Jurkat, Clone E6-1 (cell line): ENCODE data around the gene KIF26B.

Experiments used
- DNase-seq: peaks from one replicate; pipeline ENCODE4 v3.0.0-alpha.2; 2011; ENCODE audit warnings: low read depth, low spot score
- H3K4me3 ChIP-seq: 2 replicates; pipeline ENCODE4 v1.5.1; 2011; ENCODE audit warnings: mild to moderate bottlenecking, low read length, control low read depth, moderate library complexity

KIF26B gene

DNA sequence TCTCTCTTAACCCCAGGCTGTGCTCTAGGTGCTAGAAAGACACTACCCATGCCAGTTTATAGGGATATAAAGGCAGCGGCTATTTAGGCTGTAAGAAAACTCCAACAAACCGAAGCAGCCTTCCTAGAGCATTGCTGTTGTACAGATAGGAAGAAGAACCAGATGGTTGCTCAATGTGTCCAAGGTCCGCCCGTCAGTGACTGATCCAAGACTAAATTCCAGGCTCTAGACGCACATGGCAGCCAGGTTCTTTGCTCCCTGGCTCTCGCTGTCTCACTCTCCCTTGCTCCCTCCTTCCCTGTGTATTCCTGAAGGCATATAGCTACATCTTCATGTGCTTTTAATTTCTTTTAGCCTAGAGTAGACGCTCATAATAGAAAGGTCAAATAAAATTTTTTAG, 303.4 kb downstream of the KIF26B start:
- H3K4me3 ChIP-seq = no peak overlapping the region
- DNase-seq = no peak

GRCh38 chr1:245458761-245459174, 304.0 kb downstream of the KIF26B start:
- no peak overlapping the region for H3K4me3 ChIP-seq
- no peak for DNase-seq

GRCh38 chr1:245459621-245460020, 304.8 kb downstream of the KIF26B start:
- no peak for DNase-seq
- no peak overlapping the region for H3K4me3 ChIP-seq

DNA sequence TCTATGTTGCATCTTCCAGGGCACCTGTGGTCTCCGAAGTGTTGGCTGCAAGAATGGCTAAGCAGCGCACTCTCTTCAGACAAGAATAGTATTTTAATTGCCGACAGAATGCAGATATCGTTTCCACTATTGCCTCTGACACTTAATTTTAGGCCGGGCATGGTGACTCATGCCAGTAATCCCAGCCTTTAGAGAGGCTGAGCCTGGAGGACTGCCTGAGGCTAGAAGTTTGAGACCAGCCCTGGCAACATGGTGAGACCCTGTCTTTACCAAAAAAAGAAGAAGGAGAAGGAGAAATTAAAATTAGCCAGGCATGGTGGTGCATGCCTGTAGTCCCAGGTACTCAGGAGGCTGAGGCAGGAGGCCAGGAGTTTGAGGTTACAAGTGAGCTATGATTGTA, 306.9 kb downstream of the KIF26B start:
- no peak for DNase-seq
- no peak overlapping the region for H3K4me3 ChIP-seq

DNA sequence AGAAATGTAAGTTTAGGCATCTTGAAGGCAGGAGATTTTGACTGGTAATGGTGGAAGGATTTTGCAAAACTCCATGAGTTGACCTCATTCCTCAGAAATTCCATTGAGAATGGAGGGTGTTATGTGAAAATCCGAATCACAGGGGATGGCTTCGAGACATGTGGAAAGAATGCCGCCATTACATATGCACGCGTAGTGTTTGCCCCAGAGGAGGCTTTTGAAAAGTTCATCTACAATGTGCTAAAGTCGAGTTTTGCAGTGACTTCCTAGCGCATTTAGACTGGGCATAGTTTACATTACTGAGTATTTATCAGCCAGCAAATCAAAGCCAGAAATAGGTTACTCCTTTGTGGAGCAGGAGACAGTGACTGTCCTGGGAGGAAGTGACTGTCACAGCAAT, 307.4 kb downstream of the KIF26B start:
- H3K4me3 ChIP-seq = no peak overlapping the region
- DNase-seq = no peak

DNA sequence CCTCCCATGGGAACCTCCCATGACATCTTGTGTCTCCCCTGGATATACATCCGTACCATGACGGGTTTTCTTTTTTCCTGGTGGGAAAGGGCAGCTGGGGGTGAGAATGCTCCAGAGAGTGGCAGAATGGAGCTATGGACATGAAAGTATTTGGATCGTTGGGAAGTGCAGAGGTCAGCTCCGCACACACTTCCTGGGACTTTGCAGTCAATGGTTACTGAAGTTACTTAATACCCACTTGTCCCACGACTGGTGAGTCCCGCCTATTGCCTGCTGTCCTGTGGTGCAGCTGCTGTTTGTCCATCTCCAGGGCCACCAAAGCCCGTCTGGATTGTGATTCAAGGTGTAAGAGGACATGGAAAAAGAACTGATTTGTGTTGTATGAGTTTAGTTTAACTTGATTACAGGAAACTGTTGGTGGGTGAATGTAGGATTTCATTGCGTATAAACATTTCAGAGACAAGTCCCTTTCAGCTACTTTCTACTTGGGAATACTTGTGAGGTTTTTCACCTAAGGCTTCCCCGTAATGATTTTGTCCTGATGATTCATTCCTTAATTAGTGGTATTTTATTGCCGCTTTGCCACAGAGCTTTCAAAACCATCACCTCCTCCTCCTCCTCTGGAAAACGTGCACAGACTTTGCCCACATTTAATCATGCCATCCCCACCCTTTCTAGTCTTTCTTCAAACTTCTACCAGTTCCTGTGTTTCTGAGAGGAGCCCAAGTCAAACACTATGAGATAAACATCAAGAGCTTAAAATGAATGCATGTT, 308.8 kb downstream of the KIF26B start:
- DNase-seq = no peak
- no peak overlapping the region for H3K4me3 ChIP-seq

- DNase-seq = no peak
- H3K4me3 ChIP-seq = no peak overlapping the region
These were observed 309.5 kb downstream of the KIF26B start for GRCh38 chr1:245464290-245464689.

GRCh38 chr1:245465666-245466065, 310.9 kb downstream of the KIF26B start:
- DNase-seq = no peak
- no peak overlapping the region for H3K4me3 ChIP-seq

DNA sequence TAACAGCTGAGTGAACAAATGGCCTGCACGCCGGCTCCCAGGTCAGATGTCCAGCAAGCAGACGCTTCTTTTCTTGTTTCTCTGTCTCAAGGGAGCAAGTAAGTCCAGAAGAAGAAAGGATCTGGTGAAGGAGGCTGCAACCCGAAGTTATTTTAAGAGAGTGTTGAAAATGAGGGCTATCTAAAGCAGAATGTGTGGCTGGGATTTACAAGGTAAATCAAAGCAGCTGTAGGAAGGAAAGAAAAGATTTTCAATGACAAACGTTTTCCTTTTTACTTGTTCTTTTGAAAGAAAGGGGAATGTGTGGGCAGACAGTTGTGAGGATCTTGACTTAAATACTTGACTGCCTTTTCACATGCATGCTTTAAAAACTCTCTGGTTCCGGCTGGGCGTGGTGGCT, 311.5 kb downstream of the KIF26B start:
- no peak overlapping the region for H3K4me3 ChIP-seq
- no peak for DNase-seq

DNA sequence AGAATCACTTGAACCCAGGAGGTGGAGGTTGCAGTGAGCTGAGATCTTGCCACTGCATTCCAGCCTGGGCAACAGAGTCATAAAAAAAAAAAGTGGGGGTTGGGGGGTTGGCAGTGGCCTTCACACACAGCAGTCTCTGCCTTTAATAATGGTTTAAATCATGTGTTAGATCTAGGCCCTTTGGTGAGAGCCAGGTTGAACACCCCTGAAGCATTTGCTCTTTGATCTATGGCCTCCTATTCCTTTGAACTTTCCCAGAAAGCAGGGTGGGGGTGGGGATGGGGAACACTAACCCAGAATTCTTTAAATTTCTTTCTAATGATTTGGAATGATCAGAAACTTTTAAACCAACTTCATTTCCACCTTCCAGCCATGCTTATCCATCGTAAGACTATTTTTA, 313.0 kb downstream of the KIF26B start:
- H3K4me3 ChIP-seq = no peak overlapping the region
- no peak for DNase-seq

GRCh38 chr1:245469006-245469405, 314.2 kb downstream of the KIF26B start:
- DNase-seq = no peak
- no peak overlapping the region for H3K4me3 ChIP-seq

DNA sequence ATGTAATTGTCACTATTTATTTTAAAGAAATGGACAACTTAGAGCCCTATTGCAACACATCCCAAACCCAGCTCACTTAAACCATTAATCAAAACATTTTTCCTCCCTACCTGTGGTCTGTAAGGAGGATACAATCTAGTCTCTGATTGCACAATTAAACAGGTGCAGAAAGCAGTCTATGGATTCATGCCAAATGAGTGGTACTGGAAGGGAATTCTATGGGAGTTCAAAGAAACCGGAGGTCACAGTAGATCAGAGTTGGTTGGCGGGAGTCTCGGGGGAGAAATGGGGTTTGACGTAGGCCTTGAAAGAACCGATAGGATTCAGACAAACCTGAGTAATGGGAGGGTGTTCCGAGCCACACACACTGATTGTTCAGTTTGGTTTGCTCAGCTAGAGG, 314.9 kb downstream of the KIF26B start:
- no peak for DNase-seq
- H3K4me3 ChIP-seq = no peak overlapping the region

GRCh38 chr1:245475126-245475525, 320.3 kb downstream of the KIF26B start:
- no peak for DNase-seq
- no peak overlapping the region for H3K4me3 ChIP-seq

DNA sequence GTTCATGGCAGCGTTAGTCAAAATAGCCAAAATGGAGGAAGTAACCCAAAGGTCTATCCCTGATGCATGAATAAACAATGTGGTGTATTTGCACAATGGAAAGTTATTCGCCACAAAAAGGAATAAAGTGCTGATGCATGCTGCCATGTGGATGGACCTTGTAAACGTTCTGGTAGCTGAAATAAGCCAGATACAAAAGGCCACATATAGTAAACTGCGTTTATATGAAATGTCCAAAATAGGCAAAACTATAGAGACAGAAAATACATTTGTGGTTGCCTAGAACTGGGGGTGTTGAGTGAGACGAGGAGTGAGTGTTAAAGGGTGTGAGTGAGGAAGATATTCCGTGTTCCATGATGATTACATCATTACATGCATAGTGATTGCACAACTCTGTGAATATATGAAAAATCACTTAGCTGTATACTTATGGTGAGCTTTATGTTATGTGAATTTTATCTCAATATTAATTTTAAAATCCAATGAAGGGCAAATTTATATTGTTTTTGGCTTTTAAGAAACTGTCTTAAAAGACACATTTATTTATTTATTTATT, 321.3 kb downstream of the KIF26B start:
- H3K4me3 ChIP-seq = no peak overlapping the region
- DNase-seq = no peak

- DNase-seq = no peak
- H3K4me3 ChIP-seq = no peak overlapping the region
These were observed 323.2 kb downstream of the KIF26B start for GRCh38 chr1:245477941-245478340.

- H3K4me3 ChIP-seq = no peak overlapping the region
- no peak for DNase-seq
These were observed 325.8 kb downstream of the KIF26B start for GRCh38 chr1:245480393-245481120.

- H3K4me3 ChIP-seq = no peak overlapping the region
- no peak for DNase-seq
These were observed 326.5 kb downstream of the KIF26B start for GRCh38 chr1:245481261-245481660.

DNA sequence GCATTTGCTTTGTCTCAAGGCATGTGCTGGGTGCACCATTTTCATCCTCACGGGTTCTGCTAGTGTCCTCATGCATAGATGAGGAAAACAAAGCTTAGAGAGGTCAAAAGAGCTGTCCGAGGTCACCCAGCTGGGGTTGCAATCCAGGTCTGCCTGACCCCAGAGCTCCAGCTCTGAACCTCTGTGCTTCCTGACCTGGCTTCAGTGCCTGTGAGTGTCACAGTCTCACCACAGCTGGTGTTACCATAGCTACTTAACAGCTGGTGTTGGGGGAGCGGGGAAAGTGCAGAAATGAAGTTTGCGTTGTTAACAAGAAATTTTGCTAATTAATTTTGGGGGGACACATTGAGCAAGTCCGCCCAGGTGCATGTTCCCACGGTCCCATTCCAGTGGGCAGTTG, 328.5 kb downstream of the KIF26B start:
- no peak overlapping the region for H3K4me3 ChIP-seq
- no peak for DNase-seq

- no peak for DNase-seq
- no peak overlapping the region for H3K4me3 ChIP-seq
These were observed 329.4 kb downstream of the KIF26B start for GRCh38 chr1:245484176-245484575.

DNA sequence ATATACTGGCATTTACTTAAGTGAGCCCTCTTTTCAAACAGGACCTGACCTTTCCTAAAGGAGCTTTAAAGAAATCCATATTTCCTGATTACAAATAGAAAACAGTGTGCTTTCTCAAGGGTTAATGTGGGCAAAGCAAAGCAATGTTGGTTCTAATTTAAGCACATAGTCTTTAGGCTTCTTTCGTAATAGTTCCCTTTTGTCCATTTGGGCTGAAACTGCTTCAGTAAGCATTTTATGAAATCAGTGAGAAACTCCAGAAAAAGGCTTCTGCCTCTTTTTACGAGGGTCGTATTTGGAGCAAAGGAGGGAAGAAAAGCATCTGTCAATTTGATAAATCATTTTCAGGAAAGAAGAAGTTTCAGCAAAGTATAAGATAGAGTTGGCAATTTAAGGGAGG, 331.2 kb downstream of the KIF26B start:
- no peak overlapping the region for H3K4me3 ChIP-seq
- no peak for DNase-seq
